Left lung (tissue), 14 donors: ENCODE measurements around the gene SLC16A10. TPM values are rescaled to one million over a fixed set of nuclear protein-coding genes. Genes with fewer than 3 reads are reported as not detected.

ENCODE experiments used
- ATAC-seq: fragments of 200-7000 bp; cut with Tn5 transposase; one replicate; pipeline ENCODE4 v1.9.1; 2020; ENCODE audit warnings: moderate library complexity
- DNase-seq, 4 donors: peaks; one replicate each; pipeline ENCODE4 v3.0.0-alpha.2; 2013 to 2020
- H3K27ac ChIP-seq, 2 donors: fragments of 200-600 bp; sonication (generic) in 1 of 2; one replicate each; pipeline versions ENCODE4 v1.5.0 to v1.8.0; 2020 to 2021
- H3K27me3 ChIP-seq, 2 donors: fragments of 200-600 bp; sonication (generic) in 1 of 2; one replicate each; pipeline versions ENCODE4 v1.5.0 to v1.8.0; 2020 to 2021
- H3K36me3 ChIP-seq, 2 donors: fragments of 200-600 bp; sonication (generic) in 1 of 2; one replicate each; pipeline versions ENCODE4 v1.5.0 to v1.8.0; 2020 to 2021
- H3K4me1 ChIP-seq, 2 donors: fragments of 200-600 bp; one replicate each; pipeline ENCODE4 v1.8.0; 2021
- H3K4me3 ChIP-seq, 2 donors: fragments of 200-600 bp; sonication (generic) in 1 of 2; one replicate each; pipeline versions ENCODE4 v1.5.0 to v1.8.0; 2020 to 2021; ENCODE audit warnings: mild to moderate bottlenecking in 1 of 2
- H3K9me3 ChIP-seq, 2 donors: fragments of 200-600 bp; sonication (generic) in 1 of 2; one replicate each; pipeline versions ENCODE4 v1.5.0 to v1.8.0; 2020 to 2021
- intact Hi-C, 2 donors: fragments of 100-400 bp; cut with DNase I; formaldehyde crosslinking; loops; one replicate each; pipeline versions ENCODE4 v1.11.2 to v1.14.2; 2022
- long read RNA-seq, 12 donors: library from polyadenylated mRNA in 2 of 12; unstranded in 2 of 12; transcript quantifications; one replicate each; pipeline ENCODE4 v2.0.0 and lab custom pipeline, GENCODE V29; 2019 to 2026
- polyA plus RNA-seq, 6 donors: library from polyadenylated mRNA; unstranded; fragments of 120-200 nt; gene quantifications; one replicate each; pipeline ENCODE4 v1.2.1, GENCODE V29; 2013; ENCODE audit not compliant: insufficient read length in 6 of 6
- total RNA-seq, 2 donors: library from RNA; stranded (reverse); fragmentation: NEBNext Ultra II Directional; extraction: Animal tissue kit (Norgen Biotek cat#: 25700); gene quantifications; one replicate each; pipeline ENCODE4 v1.2.1, GENCODE V29; 2021
- TF ChIP-seq, protein P1 (sequence below), 2 donors: fragments of 200-600 bp; sonication (generic) in 1 of 2; IDR thresholded peaks; one replicate each; pipeline versions ENCODE4 v1.5.0 to v1.8.0; 2021; ENCODE audit warnings: antibody characterized with exemption in 2 of 2
- donor health status: DM: no; HTN: yes; CAD: no.
- donor health status: DM: no; HTN: no; CAD: no.

The SLC16A10 gene, protein sequence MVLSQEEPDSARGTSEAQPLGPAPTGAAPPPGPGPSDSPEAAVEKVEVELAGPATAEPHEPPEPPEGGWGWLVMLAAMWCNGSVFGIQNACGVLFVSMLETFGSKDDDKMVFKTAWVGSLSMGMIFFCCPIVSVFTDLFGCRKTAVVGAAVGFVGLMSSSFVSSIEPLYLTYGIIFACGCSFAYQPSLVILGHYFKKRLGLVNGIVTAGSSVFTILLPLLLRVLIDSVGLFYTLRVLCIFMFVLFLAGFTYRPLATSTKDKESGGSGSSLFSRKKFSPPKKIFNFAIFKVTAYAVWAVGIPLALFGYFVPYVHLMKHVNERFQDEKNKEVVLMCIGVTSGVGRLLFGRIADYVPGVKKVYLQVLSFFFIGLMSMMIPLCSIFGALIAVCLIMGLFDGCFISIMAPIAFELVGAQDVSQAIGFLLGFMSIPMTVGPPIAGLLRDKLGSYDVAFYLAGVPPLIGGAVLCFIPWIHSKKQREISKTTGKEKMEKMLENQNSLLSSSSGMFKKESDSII
- total RNA-seq (1 to 10 TPM; 7.2 to 8.5 TPM), polyA plus RNA-seq (1 to 10 TPM; 5.9 to 9.7 (median 8.0) TPM)
- long read RNA-seq, donor 1: 0 reads
- long read RNA-seq, donor 2: 0 reads
- long read RNA-seq, donor 3: 0 reads
- long read RNA-seq, donor 4: 0 reads
- long read RNA-seq, donor 5: 0 reads
- long read RNA-seq, donor 6: 0 reads
- long read RNA-seq, donor 7: 0 reads
- long read RNA-seq, donor 8, partial matches to known transcripts: 0 of 1 reads
- long read RNA-seq, donor 8, other reads (novel, unspliced or antisense): 0 of 1 reads
- long read RNA-seq, donor 9: 0 reads
- long read RNA-seq, donor 10: 0 reads
- long read RNA-seq, donor 11, partial matches to known transcripts: 0 of 2 reads
- long read RNA-seq, donor 11, other reads (novel, unspliced or antisense): 0 of 2 reads
- long read RNA-seq, donor 12: 0 reads

DNA sequence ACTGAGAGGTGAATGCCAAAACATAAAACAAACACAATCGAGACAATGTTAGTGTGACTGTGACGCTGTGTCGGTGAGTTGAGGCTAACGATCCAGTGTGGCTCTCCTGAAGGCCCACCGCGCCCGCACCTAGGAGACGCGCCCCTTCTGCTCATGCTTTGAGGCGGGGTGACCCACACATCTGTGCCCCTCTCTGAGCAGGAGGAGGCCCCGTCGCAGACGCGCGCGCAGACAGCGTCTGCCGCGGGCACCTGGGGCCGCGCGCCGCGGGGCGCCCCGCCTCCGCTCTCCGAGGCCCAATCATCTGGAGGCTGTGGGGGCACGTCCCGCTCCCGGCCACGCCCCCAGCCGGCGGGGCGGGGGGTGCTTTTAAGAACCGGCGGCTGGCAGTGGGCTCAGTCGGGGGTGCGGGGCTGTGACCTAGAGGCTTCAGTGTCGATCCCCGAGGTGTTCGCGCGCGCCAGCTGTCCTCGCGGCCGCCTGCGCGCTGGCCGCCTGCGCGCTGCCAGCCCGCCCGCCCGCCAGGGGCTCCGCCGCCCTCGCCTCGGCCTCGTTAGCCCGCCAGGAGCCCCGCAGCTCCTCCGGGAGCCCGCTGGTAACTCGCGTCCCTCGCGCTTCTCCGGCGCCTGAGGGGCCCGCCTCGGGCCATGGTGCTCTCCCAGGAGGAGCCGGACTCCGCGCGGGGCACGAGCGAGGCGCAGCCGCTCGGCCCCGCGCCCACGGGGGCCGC, at the start of gene SLC16A10:
Gene SLC16A10 (plus strand): TSS at position 398 of the 730 bp plus-strand sequence. CDS start 250 bp downstream, at position 648.
- Histone ChIP-seq H3K27me3 (peaks cover 14 to 55% of the 10 kb centered on the region in 2 donors), H3K9me3 (no peaks in the 10 kb centered on the region), H3K4me1 (peaks cover 4 to 19% of the 10 kb centered on the region in 2 donors), H3K27ac (no peak within 1 kb of the TSS), H3K4me3 (peak within 1 kb of the TSS; percentile 42 to 60), H3K36me3 (no peaks in the 10 kb centered on the region)
- TF ChIP-seq, protein P1, sequence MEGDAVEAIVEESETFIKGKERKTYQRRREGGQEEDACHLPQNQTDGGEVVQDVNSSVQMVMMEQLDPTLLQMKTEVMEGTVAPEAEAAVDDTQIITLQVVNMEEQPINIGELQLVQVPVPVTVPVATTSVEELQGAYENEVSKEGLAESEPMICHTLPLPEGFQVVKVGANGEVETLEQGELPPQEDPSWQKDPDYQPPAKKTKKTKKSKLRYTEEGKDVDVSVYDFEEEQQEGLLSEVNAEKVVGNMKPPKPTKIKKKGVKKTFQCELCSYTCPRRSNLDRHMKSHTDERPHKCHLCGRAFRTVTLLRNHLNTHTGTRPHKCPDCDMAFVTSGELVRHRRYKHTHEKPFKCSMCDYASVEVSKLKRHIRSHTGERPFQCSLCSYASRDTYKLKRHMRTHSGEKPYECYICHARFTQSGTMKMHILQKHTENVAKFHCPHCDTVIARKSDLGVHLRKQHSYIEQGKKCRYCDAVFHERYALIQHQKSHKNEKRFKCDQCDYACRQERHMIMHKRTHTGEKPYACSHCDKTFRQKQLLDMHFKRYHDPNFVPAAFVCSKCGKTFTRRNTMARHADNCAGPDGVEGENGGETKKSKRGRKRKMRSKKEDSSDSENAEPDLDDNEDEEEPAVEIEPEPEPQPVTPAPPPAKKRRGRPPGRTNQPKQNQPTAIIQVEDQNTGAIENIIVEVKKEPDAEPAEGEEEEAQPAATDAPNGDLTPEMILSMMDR (IDR thresholded peaks at IDR 0.05): no peak
- DNase-seq (peak; percentile 70 to 89 (median 83)), ATAC-seq (peak; percentile 96)
- intact Hi-C loops: no loop called here

DNA sequence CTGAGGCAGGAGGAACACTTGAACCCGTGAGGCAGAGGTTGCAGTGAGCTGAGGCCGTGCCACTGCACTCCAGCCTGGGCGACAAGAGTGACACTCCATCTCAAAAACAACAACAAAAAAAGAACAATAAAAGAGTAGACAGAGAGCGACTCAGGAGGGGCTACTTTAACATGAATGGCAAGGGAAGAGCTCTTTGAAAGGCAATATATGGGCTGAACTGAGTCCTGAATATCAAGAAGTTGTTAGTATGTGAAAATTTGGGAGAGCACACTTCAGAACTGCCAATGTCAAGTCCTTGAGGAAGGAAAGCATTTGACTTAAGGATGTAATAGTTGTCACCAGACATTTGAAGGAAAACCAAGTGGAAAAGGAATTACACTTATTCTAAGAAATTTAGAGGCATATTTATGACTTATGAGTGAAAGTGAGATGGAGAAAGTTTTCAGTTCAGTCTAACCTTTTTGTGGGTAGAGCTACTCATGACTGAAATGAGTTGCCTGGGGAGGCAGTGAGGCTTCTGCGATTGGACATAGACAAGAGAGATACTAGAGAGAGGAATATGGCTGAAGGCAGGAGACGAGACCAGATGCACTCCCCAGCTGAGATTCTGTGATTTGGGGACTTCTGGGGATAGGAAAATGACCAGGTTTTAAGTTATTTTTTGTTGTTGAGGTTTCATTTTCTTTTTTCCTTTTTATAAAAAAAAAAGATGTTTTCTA, 48.6 kb upstream of the SLC16A10 start:
- H3K4me3 ChIP-seq: no peak overlapping the region
- ATAC-seq: no peak
- no peaks in the 10 kb centered on the region for H3K9me3 ChIP-seq
- TF ChIP-seq, protein P1 (IDR thresholded peaks at IDR 0.05): no peak
- no peak overlapping the region for H3K27ac ChIP-seq
- no peaks in the 10 kb centered on the region for H3K27me3 ChIP-seq
- no peaks in the 10 kb centered on the region for H3K4me1 ChIP-seq
- no peaks in the 10 kb centered on the region for H3K36me3 ChIP-seq
- DNase-seq: no peak
- intact Hi-C loops: no loop called here

DNA sequence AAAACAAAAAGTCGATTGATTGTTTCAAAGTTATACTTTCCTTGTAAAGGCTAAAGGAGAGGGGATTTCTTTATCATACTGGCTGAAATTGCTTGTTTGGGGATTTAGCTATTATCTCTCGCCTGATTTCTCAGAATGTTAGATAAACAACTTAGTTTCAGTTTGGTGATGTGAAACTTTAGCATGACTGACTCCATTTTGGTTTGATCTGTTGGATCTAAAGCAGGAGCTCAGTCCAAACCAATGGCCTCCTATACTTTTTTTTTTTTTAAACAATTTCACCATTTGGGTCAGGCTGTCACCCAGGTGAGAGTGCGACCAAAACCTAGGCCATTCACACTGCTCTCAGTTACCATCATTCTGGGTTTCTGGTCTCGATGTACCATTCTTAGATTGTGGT, 45.4 kb upstream of the SLC16A10 start:
- TF ChIP-seq, protein P1 (IDR thresholded peaks at IDR 0.05): no peak
- Histone ChIP-seq H3K4me3 (no peak overlapping the region), H3K9me3 (no peaks in the 10 kb centered on the region), H3K27me3 (no peaks in the 10 kb centered on the region), H3K4me1 (no peaks in the 10 kb centered on the region), H3K27ac (no peak overlapping the region), H3K36me3 (no peaks in the 10 kb centered on the region)
- no peak for ATAC-seq
- DNase-seq: no peak
- intact Hi-C loops: no loop called here

DNA sequence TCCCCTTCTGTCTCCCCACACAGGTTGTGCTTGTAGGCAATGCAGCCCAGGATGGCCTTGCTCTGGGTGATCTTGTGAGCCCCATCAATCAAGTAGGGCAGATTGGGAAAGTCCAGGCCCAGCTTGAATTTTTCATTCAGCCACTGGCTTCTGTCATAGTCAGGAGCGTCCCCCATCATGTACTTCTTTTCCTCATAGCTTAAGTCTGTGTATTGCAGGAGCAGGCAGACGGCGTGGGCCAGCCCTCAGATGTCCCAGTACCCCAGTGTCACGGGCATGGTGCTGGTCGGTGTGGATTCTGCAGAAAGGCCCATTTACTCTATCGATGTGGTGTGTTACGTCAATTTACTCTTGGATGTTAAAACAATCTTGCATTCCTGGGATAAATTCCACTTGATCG, 40.1 kb upstream of the SLC16A10 start:
- H3K4me1 ChIP-seq: peaks cover 0 to 4% of the 10 kb centered on the region in 2 donors
- no peak for ATAC-seq
- DNase-seq: no peak
- intact Hi-C loops: no loop called here
- H3K9me3 ChIP-seq: no peaks in the 10 kb centered on the region
- H3K4me3 ChIP-seq: no peak overlapping the region
- H3K36me3 ChIP-seq: no peaks in the 10 kb centered on the region
- TF ChIP-seq, protein P1 (IDR thresholded peaks at IDR 0.05): no peak
- no peak overlapping the region for H3K27ac ChIP-seq
- H3K27me3 ChIP-seq: no peaks in the 10 kb centered on the region
